Measurements from ENCODE around the gene TES.

TES gene

DNA sequence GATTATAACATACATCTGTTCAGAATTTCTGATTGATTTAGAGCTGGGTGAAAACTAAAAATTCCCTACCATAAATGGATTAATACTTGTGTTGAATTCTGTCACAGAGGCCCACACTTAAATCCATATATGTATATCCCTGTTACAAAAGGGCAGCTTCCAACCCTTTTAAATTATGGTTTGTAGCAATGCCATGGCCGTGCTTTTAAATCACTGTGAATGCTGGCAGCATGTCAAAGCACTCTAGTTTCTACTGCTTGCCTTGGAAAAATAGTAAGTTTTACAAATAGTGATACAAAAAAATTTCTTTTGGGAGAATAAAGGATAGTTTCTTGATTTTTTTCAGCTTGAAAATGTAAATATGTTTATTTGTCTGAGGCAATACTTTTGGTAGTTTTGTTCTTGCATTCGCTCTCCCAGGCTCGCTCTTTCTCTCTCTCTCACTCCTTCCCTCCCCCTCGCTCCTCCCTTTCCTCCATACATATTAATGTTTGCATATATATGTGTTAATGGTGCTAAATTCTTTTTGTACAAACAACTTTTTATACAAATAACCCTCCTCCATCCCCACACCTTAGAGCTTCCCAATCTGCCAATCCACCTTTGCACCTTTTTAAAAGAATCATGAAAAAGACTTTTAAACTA lies 29.8 kb downstream of the TES start:
- Histone ChIP-seq H2AFZ (ENCODE audit: low read depth, low read length) (no peak overlapping the region), H3K36me3 (ENCODE audit: insufficient read depth, low read length) (no peaks in the 10 kb centered on the region), H3K4me3 (ENCODE audit: low read depth in 1 of 2, low read length in 2 of 2) (no peak overlapping the region), H3K9ac (ENCODE audit: low read depth, low read length) (no peak overlapping the region), H3K4me2 (ENCODE audit: insufficient read depth, low read length) (no peak overlapping the region), H3K4me1 (ENCODE audit: insufficient read depth, low read length) (peaks cover 11% of the 10 kb centered on the region), H4K20me1 (ENCODE audit: insufficient read depth, low read length) (no peaks in the 10 kb centered on the region), H3K27me3 (ENCODE audit: insufficient read depth, low read length, poor library complexity) (no peaks in the 10 kb centered on the region), H3K27ac (ENCODE audit: low read length) (no peak overlapping the region), H3K79me2 (ENCODE audit: insufficient read depth, low read length) (no peaks in the 10 kb centered on the region), H3K9me3 (ENCODE audit: insufficient read depth, low read length, severe bottlenecking) (peaks cover 9% of the 10 kb centered on the region)
- ATAC-seq (ENCODE audit: insufficient read depth, low read depth) (no peak), DNase-seq (no peak)
- TF ChIP-seq, protein P1, sequence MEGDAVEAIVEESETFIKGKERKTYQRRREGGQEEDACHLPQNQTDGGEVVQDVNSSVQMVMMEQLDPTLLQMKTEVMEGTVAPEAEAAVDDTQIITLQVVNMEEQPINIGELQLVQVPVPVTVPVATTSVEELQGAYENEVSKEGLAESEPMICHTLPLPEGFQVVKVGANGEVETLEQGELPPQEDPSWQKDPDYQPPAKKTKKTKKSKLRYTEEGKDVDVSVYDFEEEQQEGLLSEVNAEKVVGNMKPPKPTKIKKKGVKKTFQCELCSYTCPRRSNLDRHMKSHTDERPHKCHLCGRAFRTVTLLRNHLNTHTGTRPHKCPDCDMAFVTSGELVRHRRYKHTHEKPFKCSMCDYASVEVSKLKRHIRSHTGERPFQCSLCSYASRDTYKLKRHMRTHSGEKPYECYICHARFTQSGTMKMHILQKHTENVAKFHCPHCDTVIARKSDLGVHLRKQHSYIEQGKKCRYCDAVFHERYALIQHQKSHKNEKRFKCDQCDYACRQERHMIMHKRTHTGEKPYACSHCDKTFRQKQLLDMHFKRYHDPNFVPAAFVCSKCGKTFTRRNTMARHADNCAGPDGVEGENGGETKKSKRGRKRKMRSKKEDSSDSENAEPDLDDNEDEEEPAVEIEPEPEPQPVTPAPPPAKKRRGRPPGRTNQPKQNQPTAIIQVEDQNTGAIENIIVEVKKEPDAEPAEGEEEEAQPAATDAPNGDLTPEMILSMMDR (IDR thresholded peaks at IDR 0.05; ENCODE audit: borderline replicate concordance, extremely low read depth, low read length, poor library complexity, severe bottlenecking), result no peak
- TF ChIP-seq EZH2 (IDR thresholded peaks at IDR 0.05; ENCODE audit: borderline replicate concordance, low read depth, low read length, severe bottlenecking), result no peak

DNA sequence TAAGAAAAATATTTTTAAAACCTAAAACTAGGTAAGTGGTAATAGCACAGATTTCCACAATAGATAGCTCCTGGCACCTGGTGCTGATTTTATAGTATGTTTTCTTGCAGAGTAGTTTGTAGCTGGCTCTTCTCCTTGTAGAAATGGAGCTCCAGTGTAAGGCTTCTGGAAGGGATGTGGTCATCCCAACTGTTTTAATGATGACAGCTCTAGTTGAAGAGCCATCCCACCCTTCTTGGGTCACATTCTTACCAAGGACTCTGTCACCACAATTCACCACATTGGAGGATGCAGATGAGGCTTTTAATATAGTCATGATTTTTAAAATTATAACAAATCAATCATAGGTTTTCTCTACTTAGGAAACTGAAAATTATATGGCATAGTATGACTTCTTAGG lies 31.0 kb downstream of the TES start:
- H3K4me3 ChIP-seq (ENCODE audit: low read depth in 1 of 2, low read length in 2 of 2), result no peak overlapping the region

DNA sequence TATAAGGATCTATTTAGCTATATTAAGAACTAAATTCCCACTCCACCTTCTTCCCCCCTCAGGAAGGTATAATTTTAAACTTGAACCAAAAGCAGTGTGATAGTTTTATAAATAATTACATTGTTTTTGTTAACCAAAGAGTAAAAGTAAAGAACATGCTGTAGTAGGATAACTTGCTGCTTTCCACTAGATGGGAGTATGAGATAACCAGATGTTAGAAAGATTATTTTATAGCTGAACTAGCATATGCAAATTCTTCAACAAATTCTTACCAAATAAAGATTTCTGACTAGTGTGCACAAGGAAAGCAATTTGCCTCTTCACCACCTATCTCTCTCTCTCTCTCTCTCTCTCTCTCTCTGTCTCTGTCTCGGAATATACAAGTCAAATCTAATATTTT lies 31.8 kb downstream of the TES start:
- Histone ChIP-seq H3K79me2 (ENCODE audit: insufficient read depth, low read length) (no peaks in the 10 kb centered on the region), H3K4me3 (ENCODE audit: low read depth in 1 of 2, low read length in 2 of 2) (no peak overlapping the region), H4K20me1 (ENCODE audit: insufficient read depth, low read length) (no peaks in the 10 kb centered on the region), H2AFZ (ENCODE audit: low read depth, low read length) (no peak overlapping the region), H3K27ac (ENCODE audit: low read length) (no peak overlapping the region), H3K4me2 (ENCODE audit: insufficient read depth, low read length) (no peak overlapping the region), H3K27me3 (ENCODE audit: insufficient read depth, low read length, poor library complexity) (no peaks in the 10 kb centered on the region), H3K9ac (ENCODE audit: low read depth, low read length) (no peak overlapping the region), H3K4me1 (ENCODE audit: insufficient read depth, low read length) (no peaks in the 10 kb centered on the region), H3K9me3 (ENCODE audit: insufficient read depth, low read length, severe bottlenecking) (peaks cover 10% of the 10 kb centered on the region), H3K36me3 (ENCODE audit: insufficient read depth, low read length) (no peaks in the 10 kb centered on the region)
- DNase-seq (no peak), ATAC-seq (ENCODE audit: insufficient read depth, low read depth) (no peak)
- TF ChIP-seq EZH2 (IDR thresholded peaks at IDR 0.05; ENCODE audit: borderline replicate concordance, low read depth, low read length, severe bottlenecking), result no peak
- TF ChIP-seq, protein P1 (IDR thresholded peaks at IDR 0.05; ENCODE audit: borderline replicate concordance, extremely low read depth, low read length, poor library complexity, severe bottlenecking), result peak; percentile 9

More for the DNA sequence above, 31.0 kb downstream of the TES start:
- Histone ChIP-seq H3K79me2 (ENCODE audit: insufficient read depth, low read length) (no peaks in the 10 kb centered on the region), H4K20me1 (ENCODE audit: insufficient read depth, low read length) (no peaks in the 10 kb centered on the region), H2AFZ (ENCODE audit: low read depth, low read length) (no peak overlapping the region), H3K4me2 (ENCODE audit: insufficient read depth, low read length) (no peak overlapping the region), H3K27ac (ENCODE audit: low read length) (no peak overlapping the region), H3K9me3 (ENCODE audit: insufficient read depth, low read length, severe bottlenecking) (peaks cover 10% of the 10 kb centered on the region), H3K4me1 (ENCODE audit: insufficient read depth, low read length) (no peaks in the 10 kb centered on the region), H3K9ac (ENCODE audit: low read depth, low read length) (no peak overlapping the region), H3K27me3 (ENCODE audit: insufficient read depth, low read length, poor library complexity) (no peaks in the 10 kb centered on the region), H3K36me3 (ENCODE audit: insufficient read depth, low read length) (no peaks in the 10 kb centered on the region)
- peak; percentile 48; the same call in 2 of the 3 replicates for ATAC-seq (ENCODE audit: insufficient read depth, low read depth)
- no peak for TF ChIP-seq EZH2 (IDR thresholded peaks at IDR 0.05; ENCODE audit: borderline replicate concordance, low read depth, low read length, severe bottlenecking)
- TF ChIP-seq, protein P1 (IDR thresholded peaks at IDR 0.05; ENCODE audit: borderline replicate concordance, extremely low read depth, low read length, poor library complexity, severe bottlenecking), result no peak
- DNase-seq, result no peak

Data from DND-41 (cell line).